K562 (cell line): ENCODE results near the gene CHKB. TPM values are rescaled to one million over a fixed set of nuclear protein-coding genes. Genes with fewer than 3 reads are reported as not detected.

Source experiments
- E2F3 ChIP-seq: fragments of 250-450 bp; sonication (Bioruptor Pico); IDR thresholded peaks from 2 replicates; pipeline ENCODE4 v1.4.0; 2020; ENCODE audit warnings: mild to moderate bottlenecking
- HDAC6 ChIP-seq: IDR thresholded peaks from 2 replicates; pipeline ENCODE4 v1.6.1; 2012; ENCODE audit warnings: low read depth, mild to moderate bottlenecking, control low read depth, inconsistent platforms, low read length, moderate library complexity
- MGA ChIP-seq: fragments of 450-650 bp; IDR thresholded peaks from 2 replicates; pipeline ENCODE4 v1.6.1; 2016; ENCODE audit warnings: mild to moderate bottlenecking, moderate library complexity
- MNT ChIP-seq, 2 experiments: fragments of 450-650 bp; conservative IDR thresholded peaks; 2 replicates each; pipeline ENCODE4 v1.6.1; 2017; ENCODE audit warnings: mild to moderate bottlenecking in 2 of 2, moderate library complexity in 2 of 2
- RBM22 ChIP-seq: fragments of 200-400 bp; formaldehyde crosslinking; IDR thresholded peaks from 2 replicates; pipeline ENCODE4 v1.6.1; 2018; ENCODE audit warnings: low read length, low read depth; ENCODE audit not compliant: poor library complexity, severe bottlenecking
- SIN3B ChIP-seq: fragments of 450-650 bp; IDR thresholded peaks from 2 replicates; pipeline ENCODE4 v1.6.1; 2017; ENCODE audit warnings: low read depth, mild to moderate bottlenecking, moderate library complexity
- TFAP4 ChIP-seq: sonication (generic); formaldehyde crosslinking; IDR thresholded peaks from 2 replicates; pipeline ENCODE4 v1.8.0; 2022; ENCODE audit warnings: missing genetic modification reagents, mild to moderate bottlenecking, moderate library complexity, borderline replicate concordance
- ZNF175 ChIP-seq: fragments of 200-800 bp; sonication (Bioruptor generic); IDR thresholded peaks from 2 replicates; pipeline ENCODE4 v1.6.1; 2016; ENCODE audit warnings: low read depth, mild to moderate bottlenecking, missing genetic modification characterization, missing compliant biosample characterization
- polyA plus RNA-seq, 8 experiments: library from polyadenylated mRNA; depleted of rRNA in 4 of 8; stranded (reverse) in 5 of 8; unstranded in 3 of 8; fragments of >200 nt; fragmentation: Nextera tagmentation in 2 of 8; fragmentation: Illumina TruSeq in 1 of 8; extraction: Ambion mirVana in 2 of 8; extraction: Trizol in 1 of 8; gene quantifications; 2 replicates each; pipeline versions ENCODE4 v1.2.1 to v1.2.3, GENCODE V29; 2011 to 2014; ENCODE audit warnings: inconsistent platforms in 1 of 8, missing spikeins in 1 of 8
- total RNA-seq, 7 experiments: library from RNA; depleted of rRNA in 6 of 7; stranded (reverse); fragments of >200 nt in 6 of 7; fragmentation: Illumina TruSeq in 2 of 7; extraction: Trizol in 2 of 7; gene quantifications; 2 replicates each; pipeline versions ENCODE4 v1.2.1 to v1.2.3, GENCODE V29; 2011 to 2021; ENCODE audit warnings: low replicate concordance in 1 of 7
- TF ChIP-seq, protein P1 (sequence below): fragments of 450-650 bp; IDR thresholded peaks from 2 replicates; pipeline ENCODE4 v1.6.1; 2016; ENCODE audit warnings: borderline replicate concordance

CHKB gene
- total and polyA plus RNA-seq, 9 of the 15 experiments (the other 6 are each of a cell fraction or from before 2014, with no cell fraction given): 2.7 to 31.0 (median 11.0) TPM

DNA sequence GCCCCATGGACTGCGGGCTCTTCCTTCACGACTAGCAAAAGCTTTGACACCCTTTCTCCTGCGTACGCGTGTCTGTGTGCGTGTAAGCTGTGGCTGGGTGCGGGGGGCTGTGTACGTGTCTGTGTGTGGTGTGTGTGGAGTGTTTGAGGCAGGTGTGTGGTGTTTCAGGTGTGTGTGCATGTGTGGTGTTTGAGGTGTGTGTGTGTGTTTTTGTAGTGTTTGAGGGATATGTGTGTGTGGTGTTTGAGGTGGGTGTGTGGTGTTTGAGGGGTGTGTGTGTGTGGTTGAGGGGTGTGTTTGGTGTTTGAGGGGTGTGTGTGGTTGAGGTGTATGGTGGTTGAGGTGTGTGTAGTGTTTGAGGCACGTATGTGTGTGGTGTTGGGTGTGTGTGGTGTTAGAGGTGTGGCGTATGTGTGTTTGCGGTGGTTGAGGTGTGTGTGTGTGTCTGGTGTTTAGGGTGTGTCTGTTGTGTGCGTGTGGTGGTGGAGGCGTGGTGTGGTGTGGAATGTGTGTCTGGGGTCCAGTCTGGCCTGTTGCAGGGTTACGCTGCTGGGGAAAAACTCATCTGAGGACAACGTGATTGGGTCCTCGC is 46.0 kb upstream of the CHKB start (continued):
- TF ChIP-seq MGA (peak; percentile 59; the same call in 1 of the 2 replicates), SIN3B (no peak), HDAC6 (no peak), E2F3 (CRISPR knock-in tag) (no peak), ZNF175 (CRISPR knock-in tag) (no peak), TFAP4 (CRISPR knock-in tag) (no peak), RBM22 (no peak), MNT (conservative IDR thresholded peaks at IDR 0.05) (0 out of 4 replicates have a peak, but pooled peaks of 1 of the 2 experiments have one; percentile 2)
- TF ChIP-seq, protein P1, sequence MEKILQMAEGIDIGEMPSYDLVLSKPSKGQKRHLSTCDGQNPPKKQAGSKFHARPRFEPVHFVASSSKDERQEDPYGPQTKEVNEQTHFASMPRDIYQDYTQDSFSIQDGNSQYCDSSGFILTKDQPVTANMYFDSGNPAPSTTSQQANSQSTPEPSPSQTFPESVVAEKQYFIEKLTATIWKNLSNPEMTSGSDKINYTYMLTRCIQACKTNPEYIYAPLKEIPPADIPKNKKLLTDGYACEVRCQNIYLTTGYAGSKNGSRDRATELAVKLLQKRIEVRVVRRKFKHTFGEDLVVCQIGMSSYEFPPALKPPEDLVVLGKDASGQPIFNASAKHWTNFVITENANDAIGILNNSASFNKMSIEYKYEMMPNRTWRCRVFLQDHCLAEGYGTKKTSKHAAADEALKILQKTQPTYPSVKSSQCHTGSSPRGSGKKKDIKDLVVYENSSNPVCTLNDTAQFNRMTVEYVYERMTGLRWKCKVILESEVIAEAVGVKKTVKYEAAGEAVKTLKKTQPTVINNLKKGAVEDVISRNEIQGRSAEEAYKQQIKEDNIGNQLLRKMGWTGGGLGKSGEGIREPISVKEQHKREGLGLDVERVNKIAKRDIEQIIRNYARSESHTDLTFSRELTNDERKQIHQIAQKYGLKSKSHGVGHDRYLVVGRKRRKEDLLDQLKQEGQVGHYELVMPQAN: peak; percentile 27
